ENCODE data around the gene IFT20.

IFT20 gene

GRCh38 chr17:28369684-28370034, 34.4 kb upstream of the IFT20 start:
- no peaks in the 10 kb centered on the region for H3K36me3 ChIP-seq (replicated peaks)
- H3K4me3 ChIP-seq (ENCODE audit: low read depth, low read length), result no peak overlapping the region
- H3K27me3 ChIP-seq (replicated peaks), result no peaks in the 10 kb centered on the region
- in situ Hi-C loops (cut with HindIII; ENCODE audit: low pct_ligation_motif_present, low sequenced_read_pairs), result no loop called here
- no peak overlapping the region for H3K27ac ChIP-seq
- TF ChIP-seq CTCF (IDR thresholded peaks at IDR 0.05; ENCODE audit: low read depth, low read length, missing control alignments), result no peak
- no peak for DNase-seq

GRCh38 chr17:28368915-28369683, 33.8 kb upstream of the IFT20 start:
- Histone ChIP-seq H3K4me3 (ENCODE audit: low read depth, low read length) (no peak overlapping the region), H3K36me3 (replicated peaks) (no peaks in the 10 kb centered on the region), H3K27ac (no peak overlapping the region), H3K27me3 (replicated peaks) (no peaks in the 10 kb centered on the region)
- in situ Hi-C loops (cut with HindIII; ENCODE audit: low pct_ligation_motif_present, low sequenced_read_pairs), result no loop called here
- no peak for TF ChIP-seq CTCF (IDR thresholded peaks at IDR 0.05; ENCODE audit: low read depth, low read length, missing control alignments)
- no peak for DNase-seq

GRCh38 chr17:28368306-28368831, 33.1 kb upstream of the IFT20 start:
- in situ Hi-C loops (cut with HindIII; ENCODE audit: low pct_ligation_motif_present, low sequenced_read_pairs), result no loop called here
- H3K27me3 ChIP-seq (replicated peaks), result no peaks in the 10 kb centered on the region
- DNase-seq, result no peak
- no peak overlapping the region for H3K27ac ChIP-seq
- no peak overlapping the region for H3K4me3 ChIP-seq (ENCODE audit: low read depth, low read length)
- no peak for TF ChIP-seq CTCF (IDR thresholded peaks at IDR 0.05; ENCODE audit: low read depth, low read length, missing control alignments)
- no peaks in the 10 kb centered on the region for H3K36me3 ChIP-seq (replicated peaks)

GRCh38 chr17:28367641-28368305, 32.5 kb upstream of the IFT20 start:
- no peak for DNase-seq
- Histone ChIP-seq H3K4me3 (ENCODE audit: low read depth, low read length) (no peak overlapping the region), H3K27ac (no peak overlapping the region), H3K36me3 (replicated peaks) (no peaks in the 10 kb centered on the region), H3K27me3 (replicated peaks) (no peaks in the 10 kb centered on the region)
- TF ChIP-seq CTCF (IDR thresholded peaks at IDR 0.05; ENCODE audit: low read depth, low read length, missing control alignments), result no peak
- in situ Hi-C loops (cut with HindIII; ENCODE audit: low pct_ligation_motif_present, low sequenced_read_pairs), result no loop called here

GRCh38 chr17:28366605-28367004, 31.3 kb upstream of the IFT20 start:
- no peak for DNase-seq
- TF ChIP-seq CTCF (IDR thresholded peaks at IDR 0.05; ENCODE audit: low read depth, low read length, missing control alignments), result peak; percentile 39
- Histone ChIP-seq H3K4me3 (ENCODE audit: low read depth, low read length) (no peak overlapping the region), H3K36me3 (replicated peaks) (peaks cover 2% of the 10 kb centered on the region), H3K27ac (no peak overlapping the region), H3K27me3 (replicated peaks) (no peaks in the 10 kb centered on the region)
- in situ Hi-C loops (cut with HindIII; ENCODE audit: low pct_ligation_motif_present, low sequenced_read_pairs), result no loop called here
